Suprapubic skin (tissue), 4 donors: ENCODE measurements around the gene TAGLN2. TPM values are rescaled to one million over a fixed set of nuclear protein-coding genes. Genes with fewer than 3 reads are reported as not detected.

ENCODE experiments used
- DNase-seq, 2 donors: peaks; one replicate each; pipeline ENCODE4 v3.0.0-alpha.2; 2019; ENCODE audit warnings: low spot score in 2 of 2
- H3K27ac ChIP-seq: fragments of 200-600 bp; sonication (generic); one replicate; pipeline ENCODE4 v1.5.1; 2019
- H3K27me3 ChIP-seq: fragments of 200-600 bp; sonication (generic); one replicate; pipeline ENCODE4 v1.5.1; 2019
- H3K36me3 ChIP-seq: fragments of 200-600 bp; sonication (generic); one replicate; pipeline ENCODE4 v1.5.1; 2019
- H3K4me1 ChIP-seq: fragments of 200-600 bp; sonication (generic); one replicate; pipeline ENCODE4 v1.5.1; 2019
- H3K4me3 ChIP-seq: fragments of 200-600 bp; sonication (generic); one replicate; pipeline ENCODE4 v1.5.1; 2019; ENCODE audit warnings: mild to moderate bottlenecking
- H3K9me3 ChIP-seq: fragments of 200-600 bp; sonication (generic); one replicate; pipeline ENCODE4 v1.5.1; 2019
- EP300 ChIP-seq: sonication (generic); formaldehyde crosslinking; IDR thresholded peaks from one replicate; pipeline ENCODE4 v1.6.1; 2017; ENCODE audit warnings: antibody characterized with exemption
- POLR2A ChIP-seq, 2 donors: fragments of 450-650 bp; IDR thresholded peaks; one replicate each; pipeline ENCODE4 v1.6.1; 2017; ENCODE audit warnings: antibody characterized with exemption in 2 of 2, mild to moderate bottlenecking in 2 of 2, moderate library complexity in 2 of 2
- POLR2AphosphoS5 ChIP-seq, 3 donors: sonication (generic); formaldehyde crosslinking; IDR thresholded peaks; one replicate each; pipeline ENCODE4 v1.6.1; 2017; ENCODE audit warnings: antibody characterized with exemption in 3 of 3
- WGBS: methylation state at CpG from one replicate; pipeline ENCODE4 v1.1.5; 2018; 5-methylcytosine and 5-hydroxymethylcytosine counted together
- total RNA-seq, 4 donors: library from RNA; depleted of rRNA; stranded (reverse); fragments of >200 nt; gene quantifications; one replicate each; pipeline ENCODE4 v1.1.0, GENCODE V29; 2016
- TF ChIP-seq, protein P1 (sequence below), 2 donors: fragments of 200-600 bp in 1 of 2; fragments of 450-650 bp in 1 of 2; sonication (generic) in 1 of 2; IDR thresholded peaks; one replicate each; pipeline ENCODE4 v1.5.1; 2016 to 2019; ENCODE audit warnings: antibody characterized with exemption in 2 of 2, mild to moderate bottlenecking in 1 of 2, moderate library complexity in 1 of 2

TAGLN2 gene
- total RNA-seq, 4 donors from 2014 or later, result 281 to 427 (median 338) TPM

DNA sequence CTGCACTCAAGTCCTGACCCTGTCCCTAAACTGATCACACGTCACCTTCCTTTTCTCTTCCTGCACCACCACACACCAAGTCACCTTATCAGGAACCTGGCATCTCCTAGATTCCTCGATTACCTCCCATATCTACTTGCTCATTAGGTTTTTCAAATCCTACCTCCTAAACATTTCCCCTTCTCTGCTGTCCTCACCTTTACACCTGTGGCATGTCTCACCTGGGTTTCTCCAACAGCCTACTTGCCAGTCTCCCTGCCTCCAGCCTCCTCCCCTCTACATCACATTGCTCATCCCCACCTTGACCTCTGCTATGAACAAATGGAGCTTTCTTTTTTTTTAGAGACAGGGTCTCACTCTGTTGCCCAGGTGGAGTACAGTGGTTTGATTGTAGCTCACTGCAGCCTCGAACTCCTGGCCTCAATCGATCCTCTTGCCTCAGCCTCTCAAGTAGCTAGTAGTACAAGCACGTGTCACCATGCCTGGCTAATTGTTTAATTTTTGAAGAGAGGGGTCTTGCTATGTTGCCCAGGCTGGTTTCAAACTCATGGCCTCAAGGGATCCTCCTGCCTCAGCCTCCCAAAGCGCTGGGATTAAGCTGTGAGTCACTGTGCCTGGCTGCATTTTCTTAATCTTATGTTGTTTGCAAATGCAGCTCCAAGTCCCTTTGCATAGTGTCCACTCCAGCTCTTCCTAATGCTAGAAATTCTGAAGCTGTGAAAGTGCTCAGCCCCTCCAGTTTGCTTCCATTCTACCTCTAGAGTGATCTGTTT lies 13.8 kb upstream of the TAGLN2 start:
- H3K36me3 ChIP-seq, result peaks cover 3% of the 10 kb centered on the region
- H3K27me3 ChIP-seq, result peaks cover 10% of the 10 kb centered on the region
- 58% methylated on average over 6 of the region's 6 CpGs for WGBS
- no peaks in the 10 kb centered on the region for H3K9me3 ChIP-seq
- no peak for TF ChIP-seq POLR2AphosphoS5 (IDR thresholded peaks at IDR 0.05)
- TF ChIP-seq, protein P1, sequence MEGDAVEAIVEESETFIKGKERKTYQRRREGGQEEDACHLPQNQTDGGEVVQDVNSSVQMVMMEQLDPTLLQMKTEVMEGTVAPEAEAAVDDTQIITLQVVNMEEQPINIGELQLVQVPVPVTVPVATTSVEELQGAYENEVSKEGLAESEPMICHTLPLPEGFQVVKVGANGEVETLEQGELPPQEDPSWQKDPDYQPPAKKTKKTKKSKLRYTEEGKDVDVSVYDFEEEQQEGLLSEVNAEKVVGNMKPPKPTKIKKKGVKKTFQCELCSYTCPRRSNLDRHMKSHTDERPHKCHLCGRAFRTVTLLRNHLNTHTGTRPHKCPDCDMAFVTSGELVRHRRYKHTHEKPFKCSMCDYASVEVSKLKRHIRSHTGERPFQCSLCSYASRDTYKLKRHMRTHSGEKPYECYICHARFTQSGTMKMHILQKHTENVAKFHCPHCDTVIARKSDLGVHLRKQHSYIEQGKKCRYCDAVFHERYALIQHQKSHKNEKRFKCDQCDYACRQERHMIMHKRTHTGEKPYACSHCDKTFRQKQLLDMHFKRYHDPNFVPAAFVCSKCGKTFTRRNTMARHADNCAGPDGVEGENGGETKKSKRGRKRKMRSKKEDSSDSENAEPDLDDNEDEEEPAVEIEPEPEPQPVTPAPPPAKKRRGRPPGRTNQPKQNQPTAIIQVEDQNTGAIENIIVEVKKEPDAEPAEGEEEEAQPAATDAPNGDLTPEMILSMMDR (IDR thresholded peaks at IDR 0.05), result no peak
- no peak for TF ChIP-seq POLR2A (IDR thresholded peaks at IDR 0.05)
- TF ChIP-seq EP300, result no peak
- peaks cover 82% of the 10 kb centered on the region for H3K4me1 ChIP-seq
- H3K27ac ChIP-seq, result peak overlapping the region; percentile 34
- no peak for DNase-seq
- no peak overlapping the region for H3K4me3 ChIP-seq

GRCh38 chr1:159938211-159938852 lies 13.0 kb upstream of the TAGLN2 start:
- TF ChIP-seq, protein P1 (IDR thresholded peaks at IDR 0.05), result no peak
- no peak for TF ChIP-seq EP300

DNA sequence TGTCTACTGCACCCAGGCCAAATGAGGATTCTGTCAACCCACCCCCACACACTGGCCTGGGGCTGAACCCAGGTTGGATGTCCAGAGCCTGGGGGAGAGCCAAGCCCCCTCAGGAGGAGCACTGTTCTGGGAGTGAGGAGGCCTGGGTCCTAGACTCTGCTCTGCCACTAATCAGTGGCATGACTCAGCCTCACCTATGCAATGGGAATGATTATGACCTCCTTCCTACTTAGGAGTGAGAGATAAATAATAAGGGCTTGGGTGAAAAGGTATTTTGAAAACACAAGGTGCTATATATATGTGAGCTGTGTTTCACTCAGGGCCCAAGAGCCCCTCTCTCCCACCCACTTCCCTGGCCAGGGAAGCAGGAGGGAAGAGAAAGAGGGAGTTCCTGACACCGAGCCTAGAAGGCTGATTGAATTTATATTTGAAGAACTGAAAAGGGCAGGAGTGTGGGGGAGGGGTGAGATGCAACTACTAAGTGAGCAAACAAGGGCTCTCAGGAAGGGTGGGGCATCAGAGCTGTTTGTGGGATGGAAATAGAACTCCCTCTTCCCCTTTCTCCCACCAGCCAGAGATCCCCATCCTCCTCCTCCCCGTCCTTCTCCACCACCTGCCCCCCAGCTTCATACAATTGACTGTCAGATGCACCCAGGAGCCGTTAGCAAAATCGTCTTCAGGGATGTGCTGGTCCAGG lies 11.9 kb upstream of the TAGLN2 start:
- 24% methylated on average over 4 of the region's 4 CpGs for WGBS
- peaks cover 82% of the 10 kb centered on the region for H3K4me1 ChIP-seq
- H3K4me3 ChIP-seq, result no peak overlapping the region
- peaks cover 3% of the 10 kb centered on the region for H3K27me3 ChIP-seq
- peaks cover 3% of the 10 kb centered on the region for H3K36me3 ChIP-seq
- H3K9me3 ChIP-seq, result no peaks in the 10 kb centered on the region
- DNase-seq, result no peak
- TF ChIP-seq, protein P1 (IDR thresholded peaks at IDR 0.05), result no peak
- TF ChIP-seq EP300 (no peak), POLR2A (IDR thresholded peaks at IDR 0.05) (no peak), POLR2AphosphoS5 (IDR thresholded peaks at IDR 0.05) (no peak)
- no peak overlapping the region for H3K27ac ChIP-seq

More at GRCh38 chr1:159938211-159938852, 13.0 kb upstream of the TAGLN2 start:
- Histone ChIP-seq H3K36me3 (peaks cover 3% of the 10 kb centered on the region), H3K4me1 (peaks cover 82% of the 10 kb centered on the region), H3K9me3 (no peaks in the 10 kb centered on the region), H3K27ac (no peak overlapping the region), H3K4me3 (no peak overlapping the region), H3K27me3 (peaks cover 10% of the 10 kb centered on the region)
- 50% methylated on average over 7 of the region's 7 CpGs for WGBS
- no peak for DNase-seq

DNA sequence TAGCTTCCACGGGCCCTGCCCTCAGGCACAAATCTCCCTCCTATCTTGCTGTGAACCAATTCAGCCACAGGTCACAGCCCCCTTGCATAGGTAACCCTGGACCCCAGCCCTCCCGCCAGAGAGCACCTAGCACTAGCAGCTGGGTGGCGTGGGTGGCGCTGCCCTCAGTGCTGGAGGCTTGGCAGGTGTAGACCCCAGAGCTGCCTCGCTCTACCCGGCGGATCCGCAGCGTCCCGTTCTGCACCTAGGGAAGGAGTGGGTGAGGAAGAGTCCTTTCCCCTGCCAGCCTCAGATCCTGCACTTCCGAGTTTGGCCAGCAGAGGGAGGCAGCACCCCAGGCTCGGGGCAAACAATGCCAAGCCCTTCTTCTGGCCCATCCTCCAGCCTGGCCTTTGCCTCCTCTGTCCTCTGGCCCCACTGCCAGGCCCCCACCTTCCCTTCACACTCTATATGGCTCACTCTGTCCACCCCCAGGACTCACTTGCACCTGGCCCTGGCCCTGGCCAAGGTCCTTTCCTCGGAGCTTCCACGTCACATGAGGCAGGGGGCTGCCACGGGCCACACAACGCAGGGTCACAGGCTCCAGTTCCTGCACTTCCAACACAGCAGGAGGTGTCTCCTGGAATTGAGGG lies 11.1 kb upstream of the TAGLN2 start:
- peaks cover 3% of the 10 kb centered on the region for H3K36me3 ChIP-seq
- no peak overlapping the region for H3K27ac ChIP-seq
- peak in 1 of 2 donors; percentile 90 for DNase-seq
- WGBS, result 31% methylated on average over 11 of the region's 16 CpGs
- no peaks in the 10 kb centered on the region for H3K9me3 ChIP-seq
- H3K27me3 ChIP-seq, result peaks cover 3% of the 10 kb centered on the region
- TF ChIP-seq EP300, result no peak
- TF ChIP-seq, protein P1 (IDR thresholded peaks at IDR 0.05), result peak; percentile 94 to 97
- no peak for TF ChIP-seq POLR2AphosphoS5 (IDR thresholded peaks at IDR 0.05)
- H3K4me3 ChIP-seq, result no peak overlapping the region
- peaks cover 82% of the 10 kb centered on the region for H3K4me1 ChIP-seq
